ENCODE results near the gene NRIP3.
"Not testable (repeated sequence)": the region's sequence is repeated elsewhere in the genome, so short reads cannot be mapped to it uniquely, and the experiment has no call there.

The NRIP3 gene

DNA sequence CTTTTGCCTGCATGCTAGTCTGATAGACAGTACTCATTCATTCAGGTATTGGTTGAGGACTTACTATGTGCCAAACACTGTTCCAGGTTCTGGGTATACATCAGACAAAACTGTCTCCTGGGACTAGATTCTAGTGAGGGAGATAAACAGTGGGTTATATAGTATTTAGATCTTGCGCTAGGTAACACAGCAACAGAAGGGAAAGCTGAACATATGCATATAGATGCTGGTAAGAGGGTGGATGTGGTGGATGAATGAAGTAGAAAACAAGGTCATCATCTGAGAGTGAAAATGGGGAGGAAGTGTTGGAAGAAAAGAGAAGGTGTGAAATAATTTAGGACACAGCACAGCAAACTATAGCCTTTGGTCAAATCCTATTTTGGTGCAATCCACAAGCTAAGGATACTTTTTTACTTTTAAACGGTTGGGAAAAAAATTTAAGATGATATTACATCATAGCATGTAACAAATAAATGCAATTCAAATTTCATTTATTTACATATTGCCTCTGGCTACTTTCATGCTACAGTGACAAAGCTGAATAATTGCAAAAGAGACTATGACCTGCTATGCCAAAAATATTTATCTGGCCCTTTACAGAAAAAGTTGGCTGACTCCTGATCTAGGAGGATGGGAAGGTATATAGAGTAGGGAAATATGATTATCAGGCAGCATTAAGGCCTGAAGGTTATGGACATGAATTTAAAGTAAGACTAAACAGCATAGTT is 32.4 kb downstream of the NRIP3 start:
- no peak for DNase-seq (ENCODE audit: low spot score)

DNA sequence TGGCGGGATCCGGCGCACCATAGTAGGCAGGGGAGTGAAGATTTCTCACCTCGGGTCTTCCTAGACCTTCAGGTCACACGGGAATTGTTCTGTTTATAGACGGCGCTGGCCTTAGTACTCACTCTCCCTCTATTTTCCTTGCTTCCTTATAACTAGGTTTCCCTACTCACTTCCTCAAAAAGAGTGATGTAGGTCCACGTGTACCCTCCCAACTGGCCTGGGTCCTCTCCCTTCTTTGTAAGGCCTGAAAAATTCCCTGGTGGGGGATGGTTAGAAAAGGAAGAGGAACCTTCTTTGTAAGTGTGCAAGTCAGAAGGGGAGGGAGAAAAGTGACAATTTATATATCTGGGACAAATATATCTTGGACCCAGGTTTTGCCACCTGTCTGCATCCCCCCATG is 36.6 kb downstream of the NRIP3 start:
- no peak for DNase-seq (ENCODE audit: low spot score)

DNA sequence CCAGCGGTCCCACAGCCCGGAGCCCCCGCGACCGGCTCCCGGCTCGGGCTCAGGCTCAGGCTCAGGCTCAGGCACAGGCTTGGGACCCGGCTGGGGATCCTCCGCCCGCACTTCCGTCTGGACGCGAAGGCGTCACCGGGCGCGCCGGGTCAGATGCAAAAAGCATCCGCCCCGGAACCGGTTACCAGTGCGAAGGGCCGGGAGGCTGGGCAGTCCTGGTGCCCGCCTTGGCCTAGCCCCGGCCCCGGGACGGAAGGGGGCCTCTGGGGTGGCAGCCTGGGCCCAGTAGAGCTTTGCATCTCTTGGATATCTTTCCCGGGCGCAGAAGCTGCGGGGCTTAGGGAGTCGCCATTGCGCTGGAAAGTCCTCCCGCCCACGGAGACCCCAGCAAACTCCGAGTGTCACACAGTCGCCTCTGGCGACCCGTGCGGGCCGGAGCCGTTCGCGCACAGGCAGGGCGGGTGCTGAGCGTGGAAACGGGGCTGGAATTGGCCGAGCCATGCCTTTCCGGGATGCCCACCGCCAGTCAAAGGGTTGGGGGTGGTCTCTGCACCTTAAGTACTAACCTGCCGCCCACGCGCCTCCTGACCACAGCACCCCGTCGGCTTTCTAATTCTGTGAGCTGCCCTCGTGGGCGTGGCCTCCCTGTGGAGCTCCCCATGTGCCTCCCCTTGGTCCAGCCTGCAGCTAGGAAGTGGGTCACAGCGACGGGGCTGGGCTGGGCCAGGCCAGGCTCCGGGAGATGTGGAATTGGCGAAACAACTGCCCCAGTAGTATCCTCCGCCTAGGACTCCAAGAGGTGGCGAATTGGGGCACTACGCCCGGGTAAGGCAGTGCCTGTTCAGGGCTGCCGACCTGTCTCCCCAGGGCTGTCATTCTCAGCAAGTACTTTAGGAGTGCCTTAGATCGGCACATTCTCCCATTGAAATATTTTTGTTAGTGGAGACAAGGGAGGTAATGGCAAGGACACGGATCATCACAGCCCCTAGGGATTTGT is 39.2 kb downstream of the NRIP3 start, which contains the start of gene TMEM9B:
Gene TMEM9B, minus strand, starts transcription at position 119 of the 997 bp plus-strand sequence. CDS start 129 bp downstream, outside the sequence.
- peak; percentile 91 for DNase-seq (ENCODE audit: low spot score)

DNA sequence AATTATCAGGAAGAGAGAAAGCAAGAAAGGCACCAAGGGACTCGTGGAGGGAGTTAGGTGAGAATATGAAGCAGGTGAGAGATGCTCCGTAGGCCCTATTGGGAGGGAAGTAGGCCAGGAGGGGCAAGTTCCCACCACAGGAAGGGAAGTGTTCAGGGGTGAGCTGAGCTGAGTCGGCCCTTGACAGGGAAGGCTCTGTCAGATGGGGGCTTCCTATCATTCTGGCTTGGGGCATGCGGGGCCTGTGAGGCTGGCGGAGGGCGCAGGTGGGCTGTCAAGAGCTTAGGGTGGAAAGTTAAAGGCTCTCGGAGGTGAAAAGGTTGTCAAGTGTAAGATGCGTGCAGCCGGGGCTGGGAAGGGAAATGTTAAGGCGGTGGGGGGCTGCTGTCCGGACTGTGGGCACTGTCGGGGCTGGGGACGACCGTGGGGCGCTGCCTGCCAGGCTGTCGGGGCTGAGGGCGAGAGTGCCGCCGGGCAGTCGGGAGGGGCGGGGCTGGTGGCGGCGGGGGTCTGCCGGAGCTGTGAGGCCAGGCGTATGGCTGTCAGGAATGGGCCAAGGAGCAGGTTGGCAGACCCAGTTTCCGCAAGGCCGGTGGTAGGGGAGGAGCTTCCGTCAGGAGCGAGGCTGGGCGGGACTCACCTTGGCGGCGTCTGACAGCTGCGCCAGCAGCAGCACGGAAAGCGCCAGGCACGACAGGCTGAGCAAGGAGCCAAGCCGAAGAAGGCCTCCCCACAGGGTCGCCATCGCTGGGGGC is 40.1 kb downstream of the NRIP3 start:
- DNase-seq (ENCODE audit: low spot score), result peak; percentile 84

DNA sequence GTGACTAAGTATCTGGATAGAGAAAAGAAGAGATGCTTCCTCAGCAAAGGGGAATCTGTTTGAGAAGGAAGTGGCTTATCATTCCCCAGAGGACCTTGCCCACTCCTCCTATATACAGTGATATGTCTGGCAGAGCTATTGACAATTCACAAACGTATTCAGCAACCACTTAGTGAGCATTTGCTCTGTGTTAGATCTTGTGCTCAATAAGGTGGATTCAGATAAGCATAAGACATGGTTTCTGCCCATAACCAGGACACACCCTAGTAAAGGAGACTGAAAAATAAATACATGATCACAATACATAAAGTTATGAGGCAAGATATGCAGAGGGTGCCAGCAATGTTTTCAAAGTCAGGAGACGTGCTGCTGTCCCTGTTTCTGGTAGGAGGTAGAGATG is 41.0 kb downstream of the NRIP3 start:
- no peak for DNase-seq (ENCODE audit: low spot score)

DNA sequence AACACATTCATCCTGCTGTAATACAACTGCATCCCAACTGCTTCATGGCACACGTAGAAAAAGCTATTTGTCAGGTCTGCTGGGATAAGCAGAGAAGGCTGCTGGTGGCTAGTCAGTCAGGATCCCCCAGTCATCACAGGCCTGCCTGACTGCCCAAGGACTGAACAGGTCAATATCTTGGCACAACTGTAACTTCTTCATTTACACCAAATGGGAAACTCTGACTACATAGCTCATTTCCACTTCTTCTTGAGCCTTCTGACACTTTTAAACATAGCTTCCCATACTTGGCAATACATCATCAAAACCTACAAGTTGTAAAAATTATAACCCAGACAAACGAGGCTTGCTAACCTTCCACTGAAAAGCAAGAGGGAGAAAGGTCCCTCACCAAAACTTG is 42.4 kb downstream of the NRIP3 start:
- no peak for DNase-seq (ENCODE audit: low spot score)

DNA sequence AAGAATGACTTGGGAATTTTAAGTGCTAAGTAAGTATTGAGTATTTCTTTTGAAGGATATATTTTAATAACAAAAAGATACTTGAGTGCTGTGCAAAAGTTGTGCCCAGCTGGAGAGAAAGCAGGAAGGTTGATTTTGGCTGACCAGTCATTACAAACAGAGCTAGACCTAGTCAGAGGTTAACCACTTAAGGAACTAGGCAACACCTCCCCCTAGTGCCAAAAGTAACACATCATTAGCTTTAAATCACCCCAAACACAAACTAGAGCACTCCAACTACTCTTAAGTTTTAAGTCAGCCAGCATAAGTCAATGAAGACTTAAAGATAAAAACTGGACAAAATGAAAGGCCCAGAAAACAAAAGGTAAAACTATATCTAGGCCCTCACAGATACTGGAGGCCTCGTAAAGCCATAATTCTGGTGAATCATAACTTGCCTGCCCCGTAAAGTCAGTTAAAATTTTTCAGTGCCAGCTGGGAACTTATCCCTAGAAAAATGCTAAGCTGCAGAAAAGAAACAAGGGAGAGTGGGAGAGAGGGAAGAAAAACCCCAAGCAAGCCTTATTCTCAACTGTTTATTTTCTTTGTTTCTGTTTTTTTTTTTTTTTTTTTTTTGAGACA is 44.1 kb downstream of the NRIP3 start:
- DNase-seq (ENCODE audit: low spot score), result peak; percentile 56

DNA sequence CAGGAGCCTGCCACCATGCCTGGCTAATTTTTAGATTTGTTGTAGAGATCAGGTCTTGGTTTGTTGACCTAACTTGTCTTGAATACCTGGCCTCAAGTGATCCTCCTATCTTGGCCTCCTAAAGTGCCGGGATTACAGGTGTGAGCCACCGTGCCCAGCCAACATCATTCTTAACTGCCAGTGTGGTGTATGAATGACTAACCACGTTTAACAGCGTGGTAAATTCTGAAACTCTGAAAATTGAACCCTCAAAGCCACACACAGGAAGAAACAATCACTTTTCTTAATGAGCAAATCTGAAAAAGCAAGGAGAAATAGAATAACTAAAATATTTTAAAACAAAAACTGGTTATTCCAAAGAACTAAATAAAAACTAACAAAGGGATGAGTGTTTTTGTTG is 46.9 kb downstream of the NRIP3 start:
- no peak for DNase-seq (ENCODE audit: low spot score)

DNA sequence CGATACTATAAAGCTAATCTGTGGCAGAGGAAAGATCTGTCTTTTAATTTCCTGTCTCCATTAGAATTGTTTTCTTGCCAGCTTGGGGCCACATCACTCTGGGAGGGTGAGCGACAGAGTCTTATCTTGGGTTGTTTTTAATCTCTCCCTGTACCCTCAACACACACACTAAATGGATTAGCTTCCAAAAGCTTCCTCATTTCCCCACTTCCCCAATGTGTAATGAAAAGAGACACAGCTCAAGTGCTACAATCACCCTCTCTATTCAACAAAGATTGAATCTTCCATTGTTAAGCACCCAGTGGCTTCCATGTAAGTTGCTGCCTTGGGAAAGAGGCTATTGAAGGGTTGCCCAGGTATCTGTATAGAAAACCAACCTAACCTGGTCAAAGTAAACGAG is 54.9 kb downstream of the NRIP3 start:
- no peak for DNase-seq (ENCODE audit: low spot score)

DNA sequence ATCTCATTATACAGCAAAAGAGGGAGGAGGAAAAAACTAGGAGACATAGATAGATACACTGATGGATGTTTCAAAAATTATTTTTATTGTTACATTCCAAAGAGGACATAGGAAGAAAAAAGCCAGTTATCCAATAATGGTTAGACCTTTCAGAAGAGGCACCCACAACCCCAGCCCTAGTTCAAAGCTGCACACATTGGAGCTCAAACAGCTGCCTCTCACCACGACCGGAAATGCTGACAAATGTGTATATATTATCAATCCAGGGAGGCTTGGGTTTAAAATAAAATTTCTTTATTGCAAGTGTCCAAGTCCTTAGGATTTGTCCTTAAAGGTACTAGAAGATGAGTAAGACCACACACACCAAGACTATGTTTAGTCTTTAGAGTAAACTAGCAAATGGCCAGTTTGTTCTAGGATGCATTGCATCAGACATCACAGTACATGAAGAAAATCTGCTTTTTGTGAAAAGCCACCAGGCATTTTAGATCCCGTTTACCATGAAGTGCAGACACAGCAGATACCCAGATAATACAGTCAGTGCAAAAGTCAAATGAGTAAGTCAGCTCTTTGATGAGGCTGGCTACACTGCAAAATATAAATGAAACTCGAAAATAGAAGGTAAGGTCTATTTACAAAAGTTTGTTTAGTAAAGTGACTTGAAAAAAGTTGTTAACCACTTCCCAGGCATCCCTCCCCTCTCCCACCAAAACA is 56.4 kb downstream of the NRIP3 start:
- DNase-seq (ENCODE audit: low spot score), result no peak

DNA sequence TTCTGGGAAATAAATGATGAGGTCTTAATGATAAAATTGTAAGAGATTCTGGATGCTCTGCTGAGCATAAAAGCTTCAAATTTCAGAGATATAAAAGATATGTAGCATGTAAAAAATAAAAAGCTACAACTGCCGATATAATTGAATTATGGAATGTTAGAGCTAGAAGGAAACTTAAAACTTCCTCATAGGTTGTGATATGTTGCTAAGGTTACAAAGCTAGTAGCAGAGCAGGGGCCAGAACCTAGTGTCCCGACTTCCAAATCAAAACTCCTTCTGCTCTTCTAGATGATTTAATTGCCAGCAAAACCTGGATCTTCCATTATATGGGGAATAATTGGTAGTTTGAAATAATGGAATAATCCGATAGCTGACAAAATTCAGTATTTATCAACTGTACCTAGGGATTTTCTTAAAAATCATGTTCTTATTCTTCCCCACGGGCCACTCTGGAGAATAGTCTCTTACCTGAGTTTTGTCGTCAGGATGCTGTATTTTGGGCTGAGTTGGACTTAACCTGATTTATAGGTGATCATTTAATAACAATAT is 61.2 kb downstream of the NRIP3 start, which contains the start of gene ASCL3:
Gene ASCL3, minus strand, starts transcription at position 499 of the 549 bp plus-strand sequence. CDS start 4,855 bp downstream, outside the sequence.
- DNase-seq (ENCODE audit: low spot score), result no peak

DNA sequence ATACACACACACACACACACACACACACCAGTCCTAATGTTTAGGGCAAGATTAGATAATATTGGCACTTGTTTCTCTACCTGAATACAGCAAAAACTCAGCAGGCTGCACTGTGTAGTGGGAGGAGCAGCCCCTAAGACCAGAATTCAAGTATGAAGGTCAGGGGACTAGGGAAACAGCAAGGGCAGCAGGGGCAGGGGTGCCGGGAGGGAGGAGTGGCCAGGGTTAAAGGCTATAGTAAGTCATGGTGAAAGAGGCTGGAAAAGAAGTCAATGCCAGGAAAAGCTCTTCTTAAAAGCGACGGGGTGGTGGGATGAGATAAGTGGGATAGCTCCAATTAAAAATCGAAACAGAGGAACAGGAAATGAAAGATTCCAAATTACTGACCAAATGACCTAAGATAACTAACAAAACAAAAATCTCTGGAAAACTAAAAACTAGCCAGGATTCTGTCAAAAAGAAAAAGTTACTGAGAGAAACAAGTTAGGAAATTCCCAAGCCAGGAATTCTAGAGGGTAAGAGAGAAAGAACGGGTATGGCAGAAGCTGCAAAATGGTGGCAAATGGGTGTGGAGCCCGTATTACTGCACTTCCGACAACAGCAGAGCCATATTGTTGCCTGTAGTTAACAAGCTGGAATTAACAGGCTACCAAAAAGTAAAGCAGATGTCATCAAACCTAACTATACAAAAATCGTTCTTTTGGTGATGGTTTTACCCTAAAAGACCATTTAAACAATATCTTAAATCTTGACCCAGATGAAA is 62.3 kb downstream of the NRIP3 start:
- no peak for DNase-seq (ENCODE audit: low spot score)

DNA sequence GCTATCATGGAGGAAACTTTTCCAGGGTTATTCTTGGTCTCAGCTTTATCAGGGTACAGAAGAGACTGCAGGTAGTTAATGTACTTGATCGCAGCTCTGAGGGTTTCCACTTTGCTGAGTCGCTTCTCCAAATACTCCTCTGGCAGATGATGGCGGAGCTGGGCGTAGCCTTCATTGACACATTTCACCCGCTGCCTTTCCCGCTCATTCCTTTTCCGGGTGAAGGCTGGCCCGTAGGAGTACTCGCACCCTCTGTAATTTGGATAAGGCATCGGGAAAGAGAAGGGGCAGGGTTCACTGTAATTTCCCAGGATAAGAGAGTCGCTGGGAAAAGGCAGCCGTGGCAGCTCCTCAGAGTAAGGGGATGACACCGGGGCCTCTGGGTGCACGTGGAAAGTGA is 66.1 kb downstream of the NRIP3 start:
- DNase-seq (ENCODE audit: low spot score), result no peak

DNA sequence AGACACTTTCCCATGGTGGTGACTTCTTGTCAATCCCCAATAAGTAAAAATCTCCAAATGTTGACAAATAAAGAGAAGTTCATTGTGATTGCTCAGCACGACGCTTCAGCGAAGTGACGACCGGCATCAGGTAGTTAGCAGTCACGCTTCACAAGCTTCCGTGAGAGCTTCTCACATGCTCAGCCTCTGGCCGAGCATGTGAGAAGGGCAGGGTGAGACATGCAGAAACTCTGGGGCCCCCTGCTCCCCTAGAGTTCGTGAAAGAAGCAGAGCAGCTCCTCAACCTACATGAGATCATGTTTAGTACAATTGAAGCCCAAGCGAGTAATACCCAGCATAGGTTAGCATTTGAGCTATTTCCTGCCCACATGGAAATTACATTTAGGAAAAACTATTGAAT is 66.6 kb downstream of the NRIP3 start:
- DNase-seq (ENCODE audit: low spot score), result no peak

DNA sequence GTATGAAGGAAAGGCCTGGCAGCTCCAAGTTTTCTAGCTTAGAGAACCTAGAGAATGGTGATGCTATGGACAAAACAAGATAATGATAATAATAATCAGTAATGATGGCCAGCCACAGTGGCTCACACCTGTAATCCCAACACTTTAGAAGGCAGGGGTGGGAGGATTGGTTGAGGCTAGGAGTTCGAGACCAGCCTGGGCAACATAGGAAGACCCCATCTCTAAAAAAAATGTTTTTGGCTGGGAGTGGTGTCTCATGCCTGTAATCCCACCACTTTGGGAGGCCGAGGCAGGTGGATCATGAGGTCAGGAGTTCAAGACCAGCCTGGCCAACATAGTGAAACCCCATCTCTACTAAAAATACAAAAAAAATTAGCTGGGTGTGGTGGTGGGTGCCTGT is 68.0 kb downstream of the NRIP3 start:
- not testable (repeated sequence) for DNase-seq (ENCODE audit: low spot score)

DNA sequence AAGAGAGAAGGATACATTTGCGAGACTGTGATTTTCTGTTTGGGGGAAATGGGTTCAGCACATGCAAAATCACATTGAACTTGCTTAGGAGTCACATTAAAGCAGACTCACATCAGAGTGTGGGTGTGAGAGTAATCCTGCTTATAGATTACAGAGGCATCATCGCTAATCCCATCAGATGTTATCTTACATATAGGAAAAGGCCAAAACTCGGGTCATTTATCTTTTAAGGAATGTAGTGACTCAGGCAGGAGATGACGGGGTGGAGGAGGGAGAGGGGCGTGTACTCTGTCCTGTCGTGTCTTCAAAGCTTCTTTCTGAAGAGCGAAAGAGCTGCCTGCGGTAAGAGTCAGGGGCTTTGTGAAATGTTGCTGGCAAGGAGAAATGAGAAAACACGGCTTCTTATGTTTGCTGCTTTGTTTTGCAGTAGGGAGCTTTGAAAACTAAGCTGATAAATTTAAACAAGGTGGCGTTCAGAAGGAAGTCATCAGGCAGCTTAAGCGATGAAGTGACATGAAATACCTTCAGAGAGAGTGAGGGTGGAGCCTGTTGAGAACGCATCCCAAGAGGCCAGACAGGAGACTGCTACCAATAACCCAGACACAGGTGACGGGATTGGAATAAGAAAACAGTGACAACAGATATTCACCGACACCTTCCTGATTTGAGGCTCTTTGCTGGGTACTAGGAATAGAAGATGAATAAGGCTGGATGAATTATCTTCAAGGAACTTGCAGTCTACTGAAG is 68.9 kb downstream of the NRIP3 start:
- no peak for DNase-seq (ENCODE audit: low spot score)

DNA sequence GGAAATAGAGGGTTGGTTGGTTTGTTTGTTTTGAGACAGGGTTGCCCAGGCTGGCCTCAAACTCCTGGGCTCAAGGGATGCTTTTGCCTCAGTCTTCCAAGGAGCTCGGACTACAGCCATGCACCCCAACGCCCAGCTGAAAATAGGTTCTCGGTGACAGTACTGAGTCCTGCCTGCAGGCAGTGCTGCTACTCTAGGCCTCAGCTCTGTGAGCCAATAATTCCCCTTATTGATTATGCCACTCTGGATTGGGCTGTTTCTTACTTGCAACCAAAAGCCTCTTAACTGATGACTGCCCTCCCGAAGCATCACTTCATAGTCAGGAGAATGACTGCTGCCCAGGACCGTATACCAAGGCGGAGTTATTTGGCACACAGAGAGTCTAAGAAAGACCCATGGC is 69.9 kb downstream of the NRIP3 start:
- DNase-seq (ENCODE audit: low spot score), result no peak

DNA sequence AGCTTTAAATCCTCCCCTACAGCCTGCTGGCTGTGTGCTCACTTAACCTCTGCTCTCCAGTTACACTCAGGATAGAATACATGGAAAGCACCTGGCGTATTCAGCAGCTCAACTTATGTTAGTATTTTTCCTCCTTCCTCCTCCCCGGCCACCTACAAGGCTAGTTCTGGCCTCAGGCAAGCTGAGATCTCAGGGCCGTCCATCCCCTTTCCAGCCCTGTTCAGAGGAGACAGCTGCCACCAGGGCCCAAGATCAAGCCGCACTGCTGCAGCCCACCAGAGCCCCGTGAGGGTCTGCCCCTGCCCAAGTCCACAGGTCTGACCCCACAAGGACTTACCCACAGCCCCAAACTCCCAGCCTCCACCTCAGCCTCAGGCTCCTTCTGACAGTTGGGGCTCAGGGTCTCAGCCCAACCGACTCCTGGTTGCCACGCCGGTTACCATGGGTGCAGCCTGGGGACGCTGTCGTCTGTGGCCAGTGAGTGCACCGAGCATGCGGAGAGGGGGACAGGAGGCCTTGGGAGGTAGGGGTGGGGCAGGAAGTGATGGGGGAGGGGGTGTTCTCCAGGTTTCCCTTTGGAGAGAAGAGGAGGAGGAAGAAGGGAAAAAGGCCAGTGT is 71.1 kb downstream of the NRIP3 start, which contains the start of gene C11orf16:
Gene C11orf16, minus strand, starts transcription at position 384 of the 617 bp plus-strand sequence. CDS start 639 bp downstream, outside the sequence.
- DNase-seq (ENCODE audit: low spot score), result no peak
